CD4-positive, alpha-beta T cell treated with Interleukin-6 at 100 ng/mL for 8 hours (primary cell): ENCODE data around the gene PROSER2.

Experiments
- DNase-seq: peaks from one replicate; pipeline ENCODE4 v3.0.0-alpha.2; 2020; ENCODE audit warnings: mixed read lengths, low spot score

PROSER2 gene

GRCh38 chr10:11909618-11910017 is 86.5 kb downstream of the PROSER2 start:
- no peak for DNase-seq

- no peak for DNase-seq
Measured at GRCh38 chr10:11910102-11910501, 86.9 kb downstream of the PROSER2 start.

- DNase-seq, result no peak
Measured at GRCh38 chr10:11913079-11913641, 90.0 kb downstream of the PROSER2 start.

- no peak for DNase-seq
Measured at GRCh38 chr10:11918384-11918783, 95.2 kb downstream of the PROSER2 start.

GRCh38 chr10:11919271-11919670 is 96.1 kb downstream of the PROSER2 start:
- DNase-seq, result no peak
